Activated naive CD4-positive, alpha-beta T cell treated with anti-CD3 and anti-CD28 coated beads for 36 hours (primary cell): Measurements from ENCODE around the gene LRPAP1. TPM values are rescaled to one million over a fixed set of nuclear protein-coding genes. Genes with fewer than 3 reads are reported as not detected.
"Not testable (repeated sequence)": the region's sequence is repeated elsewhere in the genome, so short reads cannot be mapped to it uniquely, and the experiment has no call there.

Experiments
- CTCF ChIA-PET: fragments of 350-600 bp; sonication (Branson Sonifier 250); formaldehyde crosslinking; loops from one replicate; lab custom pipeline; 2021; ENCODE audit warnings: antibody characterized with exemption; lab: Charles Lee
- DNase-seq: peaks from one replicate; pipeline ENCODE4 v3.0.0-alpha.2; 2020
- H3K27ac Mint-ChIP-seq: one replicate; pipeline ENCODE4 v1.8.0; 2021; ENCODE audit warnings: mild to moderate bottlenecking, mixed read lengths
- H3K27me3 Mint-ChIP-seq: one replicate; pipeline ENCODE4 v1.8.0; 2021; ENCODE audit warnings: low read depth, mixed read lengths
- H3K36me3 Mint-ChIP-seq: one replicate; pipeline ENCODE4 v1.8.0; 2021; ENCODE audit warnings: low read depth, mixed read lengths
- H3K4me1 Mint-ChIP-seq: one replicate; pipeline ENCODE4 v1.8.0; 2021; ENCODE audit warnings: low read depth, mixed read lengths
- H3K4me3 Mint-ChIP-seq: one replicate; pipeline ENCODE4 v1.8.0; 2021; ENCODE audit warnings: mild to moderate bottlenecking, moderate library complexity, mixed read lengths
- H3K9me3 Mint-ChIP-seq: one replicate; pipeline ENCODE4 v1.8.0; 2021; ENCODE audit warnings: mixed read lengths
- intact Hi-C: fragments of 100-400 bp; cut with micrococcal nuclease; formaldehyde crosslinking; loops from one replicate; pipeline ENCODE4 v1.15.1; 2023
- total RNA-seq, 2 experiments: library from RNA; stranded (reverse); gene quantifications; one replicate each; pipeline ENCODE4 v1.2.3, GENCODE V29; 2021

LRPAP1 gene
- total RNA-seq, 2 experiments from 2014 or later = 50.2 TPM

GRCh38 chr4:3572363-3572762, 40.1 kb upstream of the LRPAP1 start:
- Mint-ChIP-seq H3K27ac (no peak overlapping the region), H3K36me3 (no peaks in the 10 kb centered on the region), H3K4me3 (no peak overlapping the region), H3K4me1 (no peaks in the 10 kb centered on the region), H3K9me3 (no peaks in the 10 kb centered on the region), H3K27me3 (peaks cover 2% of the 10 kb centered on the region)
- DNase-seq = no peak
- intact Hi-C loops = no loop called here
- CTCF ChIA-PET = no interaction called here

- H3K4me3 Mint-ChIP-seq = no peak overlapping the region
- H3K27me3 Mint-ChIP-seq = peaks cover 2% of the 10 kb centered on the region
- H3K9me3 Mint-ChIP-seq = no peaks in the 10 kb centered on the region
- H3K36me3 Mint-ChIP-seq = no peaks in the 10 kb centered on the region
- DNase-seq = no peak
- CTCF ChIA-PET = no interaction called here
- H3K4me1 Mint-ChIP-seq = no peaks in the 10 kb centered on the region
- intact Hi-C loops = no loop called here
- no peak overlapping the region for H3K27ac Mint-ChIP-seq
These were observed 39.7 kb upstream of the LRPAP1 start for GRCh38 chr4:3571921-3572320.

GRCh38 chr4:3570923-3571322, 38.7 kb upstream of the LRPAP1 start:
- H3K4me1 Mint-ChIP-seq, H3K4me3 Mint-ChIP-seq, H3K36me3 Mint-ChIP-seq, H3K27me3 Mint-ChIP-seq, H3K27ac Mint-ChIP-seq, H3K9me3 Mint-ChIP-seq, CTCF ChIA-PET, intact Hi-C loops, DNase-seq: not testable (repeated sequence)

GRCh38 chr4:3569611-3570010, 37.4 kb upstream of the LRPAP1 start:
- H3K27ac Mint-ChIP-seq, CTCF ChIA-PET: not testable (repeated sequence)

GRCh38 chr4:3566701-3567100, 34.5 kb upstream of the LRPAP1 start:
- H3K4me3 Mint-ChIP-seq, H3K4me1 Mint-ChIP-seq, H3K9me3 Mint-ChIP-seq, CTCF ChIA-PET, H3K27me3 Mint-ChIP-seq, intact Hi-C loops, H3K36me3 Mint-ChIP-seq, DNase-seq, H3K27ac Mint-ChIP-seq: not testable (repeated sequence)

More at GRCh38 chr4:3569611-3570010, 37.4 kb upstream of the LRPAP1 start:
- H3K9me3 Mint-ChIP-seq, DNase-seq, intact Hi-C loops, H3K4me1 Mint-ChIP-seq, H3K36me3 Mint-ChIP-seq, H3K4me3 Mint-ChIP-seq, H3K27me3 Mint-ChIP-seq: not testable (repeated sequence)

GRCh38 chr4:3566301-3566700, 34.1 kb upstream of the LRPAP1 start:
- H3K4me3 Mint-ChIP-seq, H3K4me1 Mint-ChIP-seq, CTCF ChIA-PET, H3K9me3 Mint-ChIP-seq, DNase-seq, H3K27me3 Mint-ChIP-seq, H3K27ac Mint-ChIP-seq, intact Hi-C loops, H3K36me3 Mint-ChIP-seq: not testable (repeated sequence)

GRCh38 chr4:3564948-3565347, 32.7 kb upstream of the LRPAP1 start:
- intact Hi-C loops, H3K4me1 Mint-ChIP-seq, H3K36me3 Mint-ChIP-seq, H3K9me3 Mint-ChIP-seq, H3K27me3 Mint-ChIP-seq, H3K27ac Mint-ChIP-seq, DNase-seq, H3K4me3 Mint-ChIP-seq, CTCF ChIA-PET: not testable (repeated sequence)

GRCh38 chr4:3563403-3563802, 31.2 kb upstream of the LRPAP1 start:
- Mint-ChIP-seq H3K27me3 (peaks cover 4% of the 10 kb centered on the region), H3K36me3 (no peaks in the 10 kb centered on the region), H3K9me3 (no peaks in the 10 kb centered on the region), H3K27ac (no peak overlapping the region), H3K4me1 (no peaks in the 10 kb centered on the region), H3K4me3 (no peak overlapping the region)
- CTCF ChIA-PET = no interaction called here
- no peak for DNase-seq
- intact Hi-C loops = no loop called here

GRCh38 chr4:3562127-3562526, 29.9 kb upstream of the LRPAP1 start:
- DNase-seq, H3K27ac Mint-ChIP-seq, CTCF ChIA-PET, intact Hi-C loops, H3K27me3 Mint-ChIP-seq, H3K9me3 Mint-ChIP-seq, H3K4me1 Mint-ChIP-seq, H3K4me3 Mint-ChIP-seq, H3K36me3 Mint-ChIP-seq: not testable (repeated sequence)

GRCh38 chr4:3560465-3560864, 28.2 kb upstream of the LRPAP1 start:
- H3K9me3 Mint-ChIP-seq, H3K27ac Mint-ChIP-seq, H3K27me3 Mint-ChIP-seq, CTCF ChIA-PET, H3K4me3 Mint-ChIP-seq, intact Hi-C loops, H3K36me3 Mint-ChIP-seq, H3K4me1 Mint-ChIP-seq, DNase-seq: not testable (repeated sequence)

- H3K27me3 Mint-ChIP-seq, H3K36me3 Mint-ChIP-seq, H3K4me1 Mint-ChIP-seq, intact Hi-C loops, H3K9me3 Mint-ChIP-seq, H3K4me3 Mint-ChIP-seq, DNase-seq, H3K27ac Mint-ChIP-seq, CTCF ChIA-PET: not testable (repeated sequence)
These were observed 27.4 kb upstream of the LRPAP1 start for GRCh38 chr4:3559381-3560290.

- H3K27ac Mint-ChIP-seq, intact Hi-C loops, DNase-seq, H3K36me3 Mint-ChIP-seq, H3K27me3 Mint-ChIP-seq, H3K4me1 Mint-ChIP-seq, H3K9me3 Mint-ChIP-seq, H3K4me3 Mint-ChIP-seq, CTCF ChIA-PET: not testable (repeated sequence)
These were observed 26.3 kb upstream of the LRPAP1 start for GRCh38 chr4:3558514-3558836.

GRCh38 chr4:3557676-3558513, 25.7 kb upstream of the LRPAP1 start:
- H3K27me3 Mint-ChIP-seq, CTCF ChIA-PET, DNase-seq, H3K27ac Mint-ChIP-seq, H3K36me3 Mint-ChIP-seq, H3K4me3 Mint-ChIP-seq, H3K4me1 Mint-ChIP-seq, intact Hi-C loops, H3K9me3 Mint-ChIP-seq: not testable (repeated sequence)
